Type B pancreatic cell (in vitro differentiated cells): Measurements from ENCODE around the gene DLX4. TPM values are rescaled to one million over a fixed set of nuclear protein-coding genes. Genes with fewer than 3 reads are reported as not detected.
A peak's percentile ranks its signal among the peaks of the same experiment; 100 is the strongest.

Experiments
- DNase-seq: peaks from one replicate; pipeline ENCODE4 v3.0.0; 2021; ENCODE audit warnings: mixed read lengths; ENCODE audit not compliant: unreplicated experiment; ENCODE audit errors: extremely low spot score
- H3K27ac Mint-ChIP-seq: 2 replicates; pipeline ENCODE4 v1.8.0; 2021; ENCODE audit warnings: mild to moderate bottlenecking, mixed read lengths
- H3K27me3 Mint-ChIP-seq: 2 replicates; pipeline ENCODE4 v1.8.0; 2021; ENCODE audit warnings: mixed read lengths
- H3K36me3 Mint-ChIP-seq: 2 replicates; pipeline ENCODE4 v1.8.0; 2021; ENCODE audit warnings: mixed read lengths
- H3K4me1 Mint-ChIP-seq: one replicate; pipeline ENCODE4 v1.8.0; 2021; ENCODE audit warnings: mixed read lengths; ENCODE audit not compliant: unreplicated experiment
- H3K4me3 Mint-ChIP-seq: 2 replicates; pipeline ENCODE4 v1.8.0; 2021; ENCODE audit warnings: mild to moderate bottlenecking, mixed read lengths
- H3K9me3 Mint-ChIP-seq: 2 replicates; pipeline ENCODE4 v1.8.0; 2021; ENCODE audit warnings: mixed read lengths
- CTCF ChIP-seq: fragments of 200-600 bp; sonication (generic); conservative IDR thresholded peaks from 2 replicates; pipeline ENCODE4 v1.5.0; 2021; ENCODE audit warnings: antibody characterized with exemption, mild to moderate bottlenecking
- total RNA-seq: library from RNA; stranded (reverse); gene quantifications from 2 replicates; pipeline ENCODE4 v1.2.1, GENCODE V29; 2021; ENCODE audit warnings: low replicate concordance

Gene DLX4
- total RNA-seq, 1 donor from 2014 or later = 10.4 TPM

GRCh38 chr17:49973271-49973615, 4.3 kb downstream of the DLX4 start:
- Mint-ChIP-seq H3K4me3 (peak overlapping the region; percentile 61), H3K36me3 (no peaks in the 10 kb centered on the region)
- no peak for TF ChIP-seq CTCF

GRCh38 chr17:49975531-49975930, 6.5 kb downstream of the DLX4 start:
- no peak for TF ChIP-seq CTCF
- peaks cover 32% of the 10 kb centered on the region for H3K4me1 Mint-ChIP-seq
- peaks cover 3% of the 10 kb centered on the region for H3K9me3 Mint-ChIP-seq
- no peak for DNase-seq
- peak overlapping the region; percentile 57 for H3K4me3 Mint-ChIP-seq
- no peaks in the 10 kb centered on the region for H3K36me3 Mint-ChIP-seq
- H3K27ac Mint-ChIP-seq = no peak overlapping the region
- H3K27me3 Mint-ChIP-seq = peaks cover 82% of the 10 kb centered on the region

More at GRCh38 chr17:49973271-49973615, 4.3 kb downstream of the DLX4 start:
- Mint-ChIP-seq H3K27ac (no peak overlapping the region), H3K27me3 (peaks cover 91% of the 10 kb centered on the region), H3K9me3 (peaks cover 4% of the 10 kb centered on the region), H3K4me1 (peaks cover 24% of the 10 kb centered on the region)
- DNase-seq = no peak

- H3K9me3 Mint-ChIP-seq = no peaks in the 10 kb centered on the region
- H3K4me3 Mint-ChIP-seq = peak overlapping the region; percentile 78
- no peak for DNase-seq
Measured at GRCh38 chr17:49976163-49976827, 7.3 kb downstream of the DLX4 start.

GRCh38 chr17:49976828-49977202, 7.8 kb downstream of the DLX4 start:
- Mint-ChIP-seq H3K36me3 (no peaks in the 10 kb centered on the region), H3K27ac (no peak overlapping the region), H3K9me3 (no peaks in the 10 kb centered on the region), H3K4me3 (peak overlapping the region; percentile 35), H3K4me1 (peaks cover 40% of the 10 kb centered on the region), H3K27me3 (peaks cover 80% of the 10 kb centered on the region)
- DNase-seq = no peak
- TF ChIP-seq CTCF = no peak

More at GRCh38 chr17:49976163-49976827, 7.3 kb downstream of the DLX4 start:
- no peaks in the 10 kb centered on the region for H3K36me3 Mint-ChIP-seq
- no peak for TF ChIP-seq CTCF
- peaks cover 82% of the 10 kb centered on the region for H3K27me3 Mint-ChIP-seq
- peaks cover 38% of the 10 kb centered on the region for H3K4me1 Mint-ChIP-seq
- H3K27ac Mint-ChIP-seq = peak overlapping the region; percentile 42

GRCh38 chr17:49977463-49978389, 8.7 kb downstream of the DLX4 start:
- no peak for DNase-seq
- Mint-ChIP-seq H3K4me3 (peak overlapping the region; percentile 25), H3K27me3 (peaks cover 75% of the 10 kb centered on the region)

More at GRCh38 chr17:49977463-49978389, 8.7 kb downstream of the DLX4 start:
- Mint-ChIP-seq H3K9me3 (no peaks in the 10 kb centered on the region), H3K27ac (no peak overlapping the region), H3K4me1 (peaks cover 40% of the 10 kb centered on the region), H3K36me3 (no peaks in the 10 kb centered on the region)
- TF ChIP-seq CTCF = no peak
